KOPT-K1 (cell line): ENCODE data around the gene TNFRSF1B.

ENCODE experiments used
- H3K27ac ChIP-seq: fragments of 200-600 bp; sonication (generic); 2 replicates; pipeline ENCODE4 v1.5.1; 2016; ENCODE audit warnings: antibody characterized with exemption, mild to moderate bottlenecking, low read depth, low read length; ENCODE audit not compliant: poor library complexity, severe bottlenecking
- H3K36me3 ChIP-seq: fragments of 200-600 bp; sonication (generic); 2 replicates; pipeline ENCODE4 v1.5.1; 2017; ENCODE audit warnings: antibody characterized with exemption, mild to moderate bottlenecking, low read length, moderate library complexity; ENCODE audit not compliant: insufficient read depth
- H3K9me3 ChIP-seq: fragments of 200-600 bp; sonication (generic); 2 replicates; pipeline ENCODE4 v1.5.1; 2017; ENCODE audit warnings: antibody characterized with exemption, low read length, mild to moderate bottlenecking; ENCODE audit not compliant: insufficient read depth, poor library complexity, severe bottlenecking

Gene TNFRSF1B

DNA sequence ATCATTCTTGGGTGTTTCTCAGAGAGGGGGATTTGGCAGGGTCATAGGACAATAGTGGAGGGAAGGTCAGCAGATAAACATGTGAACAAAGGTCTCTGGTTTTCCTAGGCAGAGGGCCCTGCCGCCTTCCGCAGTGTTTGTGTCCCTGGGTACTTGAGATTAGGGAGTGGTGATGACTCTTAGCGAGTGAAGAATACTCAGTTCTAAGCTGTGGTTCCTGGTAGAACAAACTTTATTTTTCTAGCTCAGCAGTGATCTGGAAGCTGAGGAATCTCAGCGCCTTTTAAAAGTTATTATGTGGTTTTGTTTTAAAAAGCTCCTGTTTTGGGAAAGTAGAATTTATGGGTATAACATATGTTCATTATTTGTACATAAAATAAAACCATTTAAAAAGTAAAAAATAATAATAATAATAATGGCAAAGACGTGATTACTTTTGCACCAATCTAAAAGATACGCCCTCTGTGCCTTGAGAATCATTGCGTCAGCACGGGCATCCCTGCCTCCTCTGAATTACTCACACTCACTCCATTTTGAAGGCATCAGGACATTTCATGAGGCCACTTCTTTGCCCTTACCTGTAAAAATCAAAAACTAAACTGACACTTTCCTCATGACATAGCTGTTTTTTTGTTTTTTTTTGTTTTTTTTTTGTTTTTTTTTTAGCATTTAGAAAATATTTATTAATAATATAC is 29.7 kb upstream of the TNFRSF1B start:
- no peak overlapping the region for H3K27ac ChIP-seq
- H3K36me3 ChIP-seq, result peaks cover under 1% of the 10 kb centered on the region; the same call in 1 of the 2 replicates
- no peaks in the 10 kb centered on the region for H3K9me3 ChIP-seq

- Histone ChIP-seq H3K27ac (no peak overlapping the region), H3K9me3 (no peaks in the 10 kb centered on the region), H3K36me3 (peaks cover 6% of the 10 kb centered on the region; the same call in 1 of the 2 replicates)
Observed at GRCh38 chr1:12138196-12139168, 28.3 kb upstream of the TNFRSF1B start.

- no peaks in the 10 kb centered on the region for H3K9me3 ChIP-seq
- peaks cover 6% of the 10 kb centered on the region; the same call in 1 of the 2 replicates for H3K36me3 ChIP-seq
- H3K27ac ChIP-seq, result no peak overlapping the region
Observed at GRCh38 chr1:12140016-12140415, 26.8 kb upstream of the TNFRSF1B start.

DNA sequence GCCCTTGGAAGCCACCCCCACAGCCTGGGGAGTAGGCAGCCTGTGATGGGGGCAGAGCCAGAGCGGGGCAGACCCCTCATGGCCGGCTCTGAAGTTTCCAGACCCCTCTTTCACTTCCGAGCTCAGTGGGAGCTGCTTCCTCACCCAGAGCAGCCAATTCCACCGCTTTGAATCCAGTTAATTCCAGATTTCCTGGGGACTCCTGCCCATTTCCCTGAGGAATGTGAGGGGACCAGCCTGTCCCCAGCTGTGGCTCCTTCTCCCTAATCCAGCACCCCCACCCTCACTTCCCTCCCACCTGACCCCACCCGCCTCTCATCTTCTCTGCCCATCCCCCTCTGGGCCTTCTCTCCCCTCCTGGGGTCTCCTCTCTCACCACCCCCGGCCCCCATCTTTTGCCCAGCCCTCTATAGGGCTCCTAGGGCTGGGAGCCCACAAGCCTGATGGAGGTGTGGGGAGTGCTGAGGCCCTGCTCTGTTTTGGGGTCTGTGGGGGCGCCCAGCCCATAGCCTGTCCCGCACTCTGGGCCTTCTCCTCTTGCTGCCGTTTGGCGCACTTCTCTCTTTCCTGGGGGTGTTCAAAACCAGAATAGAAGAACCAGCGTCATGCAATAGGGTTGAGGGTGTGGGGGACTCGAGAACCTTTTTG is 26.2 kb upstream of the TNFRSF1B start:
- Histone ChIP-seq H3K36me3 (peaks cover 6% of the 10 kb centered on the region; the same call in 1 of the 2 replicates), H3K27ac (no peak overlapping the region)

GRCh38 chr1:12141163-12141850 is 25.5 kb upstream of the TNFRSF1B start:
- Histone ChIP-seq H3K27ac (no peak overlapping the region), H3K9me3 (no peaks in the 10 kb centered on the region), H3K36me3 (peaks cover 6% of the 10 kb centered on the region; the same call in 1 of the 2 replicates)

More for the DNA sequence above, 26.2 kb upstream of the TNFRSF1B start:
- no peaks in the 10 kb centered on the region for H3K9me3 ChIP-seq

DNA sequence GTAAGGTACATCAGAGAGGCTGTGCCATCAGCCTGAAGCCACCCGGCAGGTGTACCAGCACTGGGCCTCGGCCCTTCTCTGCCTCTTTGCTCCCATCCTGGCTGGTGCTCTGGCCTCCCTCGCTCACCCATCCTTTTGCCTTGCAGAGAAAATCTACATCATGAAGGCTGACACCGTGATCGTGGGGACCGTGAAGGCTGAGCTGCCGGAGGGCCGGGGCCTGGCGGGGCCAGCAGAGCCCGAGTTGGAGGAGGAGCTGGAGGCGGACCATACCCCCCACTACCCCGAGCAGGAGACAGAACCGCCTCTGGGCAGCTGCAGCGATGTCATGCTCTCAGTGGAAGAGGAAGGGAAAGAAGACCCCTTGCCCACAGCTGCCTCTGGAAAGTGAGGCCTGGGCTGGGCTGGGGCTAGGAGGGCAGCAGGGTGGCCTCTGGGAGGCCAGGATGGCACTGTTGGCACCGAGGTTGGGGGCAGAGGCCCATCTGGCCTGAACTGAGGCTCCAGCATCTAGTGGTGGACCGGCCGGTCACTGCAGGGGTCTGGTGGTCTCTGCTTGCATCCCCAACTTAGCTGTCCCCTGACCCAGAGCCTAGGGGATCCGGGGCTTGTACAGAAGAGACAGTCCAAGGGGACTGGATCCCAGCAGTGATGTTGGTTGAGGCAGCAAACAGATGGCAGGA is 24.5 kb upstream of the TNFRSF1B start:
- Histone ChIP-seq H3K9me3 (no peaks in the 10 kb centered on the region), H3K27ac (no peak overlapping the region)

DNA sequence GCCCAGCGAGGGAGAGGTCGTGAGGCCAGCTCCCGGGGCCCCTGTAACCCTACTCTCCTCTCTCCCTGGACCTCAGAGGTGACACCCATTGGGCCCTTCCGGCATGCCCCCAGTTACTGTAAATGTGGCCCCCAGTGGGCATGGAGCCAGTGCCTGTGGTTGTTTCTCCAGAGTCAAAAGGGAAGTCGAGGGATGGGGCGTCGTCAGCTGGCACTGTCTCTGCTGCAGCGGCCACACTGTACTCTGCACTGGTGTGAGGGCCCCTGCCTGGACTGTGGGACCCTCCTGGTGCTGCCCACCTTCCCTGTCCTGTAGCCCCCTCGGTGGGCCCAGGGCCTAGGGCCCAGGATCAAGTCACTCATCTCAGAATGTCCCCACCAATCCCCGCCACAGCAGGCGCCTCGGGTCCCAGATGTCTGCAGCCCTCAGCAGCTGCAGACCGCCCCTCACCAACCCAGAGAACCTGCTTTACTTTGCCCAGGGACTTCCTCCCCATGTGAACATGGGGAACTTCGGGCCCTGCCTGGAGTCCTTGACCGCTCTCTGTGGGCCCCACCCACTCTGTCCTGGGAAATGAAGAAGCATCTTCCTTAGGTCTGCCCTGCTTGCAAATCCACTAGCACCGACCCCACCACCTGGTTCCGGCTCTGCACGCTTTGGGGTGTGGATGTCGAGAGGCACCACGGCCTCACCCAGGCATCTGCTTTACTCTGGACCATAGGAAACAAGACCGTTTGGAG is 23.7 kb upstream of the TNFRSF1B start:
- Histone ChIP-seq H3K27ac (no peak overlapping the region), H3K9me3 (no peaks in the 10 kb centered on the region), H3K36me3 (peaks cover 6% of the 10 kb centered on the region; the same call in 1 of the 2 replicates)

More for the DNA sequence above, 24.5 kb upstream of the TNFRSF1B start:
- H3K36me3 ChIP-seq, result peaks cover 6% of the 10 kb centered on the region; the same call in 1 of the 2 replicates

GRCh38 chr1:12143631-12144155 is 23.1 kb upstream of the TNFRSF1B start:
- Histone ChIP-seq H3K27ac (no peak overlapping the region), H3K9me3 (no peaks in the 10 kb centered on the region)

GRCh38 chr1:12144236-12144635 is 22.6 kb upstream of the TNFRSF1B start:
- peaks cover 6% of the 10 kb centered on the region; the same call in 1 of the 2 replicates for H3K36me3 ChIP-seq
- no peak overlapping the region for H3K27ac ChIP-seq
- no peaks in the 10 kb centered on the region for H3K9me3 ChIP-seq

More at GRCh38 chr1:12143631-12144155, 23.1 kb upstream of the TNFRSF1B start:
- peaks cover 6% of the 10 kb centered on the region; the same call in 1 of the 2 replicates for H3K36me3 ChIP-seq

- Histone ChIP-seq H3K27ac (no peak overlapping the region), H3K9me3 (no peaks in the 10 kb centered on the region), H3K36me3 (peaks cover 6% of the 10 kb centered on the region; the same call in 1 of the 2 replicates)
Observed at GRCh38 chr1:12144969-12145368, 21.8 kb upstream of the TNFRSF1B start.

DNA sequence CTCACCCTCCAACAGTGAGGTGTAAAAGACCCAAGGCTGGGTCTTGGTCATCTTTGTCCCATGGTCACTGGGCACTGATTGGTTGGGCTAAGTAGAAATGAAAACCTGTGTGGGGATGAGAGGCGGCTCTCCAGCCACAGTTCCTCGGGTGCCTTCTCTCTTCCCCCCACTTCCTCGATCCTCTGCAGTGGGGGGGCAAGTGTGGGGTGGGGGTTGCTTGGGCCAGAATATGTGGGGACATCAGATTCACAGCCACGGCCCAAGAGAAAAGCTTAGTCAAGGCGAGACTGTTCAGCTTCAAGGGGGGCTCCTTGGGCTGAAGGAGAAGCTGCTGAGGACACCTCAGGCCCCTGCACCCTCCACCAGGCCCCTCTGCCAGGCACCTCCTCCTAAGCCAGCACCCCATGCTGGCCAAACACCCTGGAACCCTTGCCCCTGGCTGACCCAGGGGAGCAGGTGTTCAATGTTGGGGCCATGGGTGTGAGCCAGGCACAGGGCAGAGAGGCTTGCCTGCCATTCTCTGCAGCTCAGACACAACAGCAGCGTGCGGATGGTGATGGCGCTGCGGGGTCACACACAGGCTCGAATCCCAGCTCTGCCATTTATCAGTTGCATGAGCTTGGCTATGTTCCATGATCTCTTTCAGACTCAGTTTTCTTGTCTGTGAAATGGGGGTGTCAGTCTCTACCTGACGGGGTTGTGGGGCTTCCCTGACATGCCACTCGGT is 21.0 kb upstream of the TNFRSF1B start:
- H3K9me3 ChIP-seq, result no peaks in the 10 kb centered on the region
- H3K27ac ChIP-seq, result no peak overlapping the region
- peaks cover 6% of the 10 kb centered on the region; the same call in 1 of the 2 replicates for H3K36me3 ChIP-seq

- Histone ChIP-seq H3K36me3 (peaks cover 6% of the 10 kb centered on the region; the same call in 1 of the 2 replicates), H3K9me3 (no peaks in the 10 kb centered on the region), H3K27ac (peak overlapping the region; percentile 29)
Observed at GRCh38 chr1:12146343-12147112, 20.3 kb upstream of the TNFRSF1B start.
